HL-60/S4 treated with phorbol 12-myristate 13-acetate at 8.2 ng/mL for 4 days and 3 days (cell line): ENCODE data around the gene ATP5F1D.

Experiments
- in situ Hi-C: fragments of 300-500 bp; cut with MboI; formaldehyde crosslinking; loops from 2 replicates; pipeline ENCODE4 v1.15.0; 2022; ENCODE audit warnings: low sequenced_read_pairs

Gene ATP5F1D

DNA sequence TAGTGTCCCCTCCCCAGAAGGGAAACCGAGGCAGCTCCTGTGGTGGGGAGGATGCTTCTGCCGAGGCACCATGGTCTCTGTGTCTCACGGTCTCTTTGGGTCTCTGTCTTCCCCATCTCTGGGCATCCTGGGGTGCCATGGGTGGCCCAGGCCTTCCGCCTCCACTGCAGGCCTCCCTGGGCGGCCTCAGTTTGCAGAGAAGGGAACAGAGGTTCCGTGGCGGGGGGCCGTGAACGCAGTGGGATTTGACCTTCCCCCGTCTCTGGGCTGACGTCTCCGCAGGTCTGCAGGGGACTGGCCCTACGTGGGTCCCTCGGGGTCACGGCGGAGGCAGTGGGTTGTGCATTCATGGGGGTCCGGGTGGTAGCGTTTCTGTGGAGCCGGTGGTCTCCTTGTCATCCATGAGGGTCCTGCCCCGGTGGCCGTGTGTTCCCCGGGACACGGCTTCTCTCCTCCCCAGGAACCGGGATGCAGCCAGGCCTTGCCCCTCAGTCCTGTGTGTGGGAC lies 48.7 kb downstream of the ATP5F1D start:
- in situ Hi-C loops, result no loop called here

DNA sequence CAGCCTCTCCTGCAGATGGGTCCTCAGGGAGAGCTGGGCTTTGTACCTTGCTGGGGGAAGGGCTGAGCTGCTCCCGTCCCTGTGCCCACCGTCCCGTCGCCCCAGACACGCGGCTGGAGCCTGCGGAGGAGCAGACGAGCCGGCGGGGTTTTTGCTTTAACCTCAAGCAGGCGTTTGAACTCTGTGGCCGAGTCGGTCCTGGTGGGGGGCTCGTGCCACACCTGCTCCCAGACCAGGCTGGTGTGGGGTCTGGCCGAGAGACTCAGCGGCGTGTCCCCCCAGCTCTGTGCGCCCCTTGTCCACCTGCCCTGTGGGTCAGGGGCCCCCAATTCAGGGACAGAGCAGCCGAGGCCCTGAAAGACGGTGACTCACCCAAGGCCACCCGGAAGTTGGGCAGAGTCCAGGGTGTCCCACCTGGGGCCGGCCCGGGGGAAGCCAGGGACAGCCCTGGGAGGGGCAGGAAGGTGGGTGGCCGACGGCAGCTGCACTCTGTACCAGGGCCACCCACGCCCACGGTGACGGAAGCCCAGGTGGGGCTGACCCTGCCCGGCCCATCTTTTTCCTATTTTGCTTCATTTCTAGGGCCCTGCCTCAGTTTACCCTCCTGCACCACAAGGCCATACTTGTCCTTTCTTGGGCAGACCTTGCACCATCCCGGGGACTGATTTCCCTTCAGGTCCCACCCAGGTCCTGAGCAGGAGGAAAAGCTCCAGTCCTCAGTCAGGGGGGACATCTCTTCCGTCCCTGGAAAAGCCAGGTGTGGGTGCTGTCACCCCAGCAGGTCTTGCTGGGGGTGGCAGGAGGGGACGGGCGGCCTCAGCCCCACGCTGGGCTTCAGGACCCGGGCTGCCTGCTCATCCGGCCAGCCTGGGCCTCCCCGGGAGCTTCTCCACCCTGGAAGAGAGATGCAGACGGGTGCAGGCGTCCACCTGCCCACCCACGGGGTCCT lies 49.4 kb downstream of the ATP5F1D start:
- in situ Hi-C loops, result no loop called here

DNA sequence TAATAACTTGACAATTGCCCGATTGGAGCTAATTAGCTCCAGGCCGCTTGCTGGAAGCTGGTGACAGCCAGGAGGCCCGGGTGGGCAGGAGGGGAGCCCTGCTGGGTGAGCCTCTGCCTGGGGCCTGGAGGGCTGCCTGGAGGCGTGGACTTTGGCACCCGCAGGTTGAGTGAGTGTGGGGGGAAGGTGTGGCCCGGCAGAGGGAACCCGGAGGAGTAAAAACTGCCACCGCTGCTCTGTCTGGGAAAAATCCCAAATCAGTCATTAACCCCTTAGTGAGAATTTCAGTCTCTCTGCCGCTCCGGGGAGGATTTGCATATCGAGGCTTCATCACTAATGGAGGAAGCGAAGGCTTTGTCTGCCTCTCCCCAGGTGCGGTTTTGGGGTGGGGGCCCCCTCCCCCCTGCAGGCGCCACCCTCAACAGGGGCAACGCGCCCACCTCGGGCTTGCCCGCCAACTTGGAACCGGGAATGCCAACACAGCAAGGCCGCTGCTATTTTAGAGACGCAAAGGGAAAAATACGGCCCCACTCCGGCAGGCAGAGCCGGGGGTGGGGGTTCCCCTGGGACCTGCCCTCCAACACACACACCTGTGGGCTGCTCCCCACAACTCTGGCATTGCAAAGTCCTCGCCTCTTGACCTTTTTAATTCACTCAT lies 50.3 kb downstream of the ATP5F1D start:
- in situ Hi-C loops, result no loop called here

DNA sequence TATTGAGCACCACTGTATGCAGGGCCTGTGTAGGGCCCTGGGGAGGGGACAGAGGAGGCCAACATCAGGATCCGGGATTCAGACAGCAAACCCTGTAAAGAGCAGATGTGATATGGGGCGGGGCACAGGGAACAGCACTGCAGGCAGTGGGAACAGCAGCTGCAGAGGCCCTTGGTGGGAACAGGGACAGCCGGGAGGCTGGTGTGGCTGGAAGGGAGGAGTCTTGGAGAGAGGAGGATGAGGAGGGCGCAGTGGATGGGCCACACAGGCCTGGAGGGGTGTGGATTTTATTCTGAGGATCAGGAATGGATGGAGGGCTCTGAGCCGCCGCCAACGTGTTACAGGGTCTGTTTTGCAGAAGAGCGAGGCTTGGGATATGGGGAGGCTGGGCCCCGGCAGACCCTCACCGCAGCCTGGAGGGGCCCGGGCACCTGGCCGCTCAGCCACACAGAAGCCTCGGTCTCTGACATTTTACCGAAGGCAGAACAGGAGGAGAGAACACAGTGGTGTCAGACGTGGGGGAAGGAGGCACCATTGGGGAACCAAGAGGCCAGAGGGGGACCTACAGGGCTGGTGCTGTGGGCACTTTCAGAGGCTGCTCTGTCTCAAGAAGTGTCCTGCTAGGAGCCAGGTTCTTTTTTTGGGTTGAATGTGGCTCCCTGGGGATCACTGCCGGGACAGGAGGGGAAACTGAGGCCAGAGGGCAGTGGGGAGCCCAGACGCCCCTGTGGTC lies 51.0 kb downstream of the ATP5F1D start:
- in situ Hi-C loops, result no loop called here

DNA sequence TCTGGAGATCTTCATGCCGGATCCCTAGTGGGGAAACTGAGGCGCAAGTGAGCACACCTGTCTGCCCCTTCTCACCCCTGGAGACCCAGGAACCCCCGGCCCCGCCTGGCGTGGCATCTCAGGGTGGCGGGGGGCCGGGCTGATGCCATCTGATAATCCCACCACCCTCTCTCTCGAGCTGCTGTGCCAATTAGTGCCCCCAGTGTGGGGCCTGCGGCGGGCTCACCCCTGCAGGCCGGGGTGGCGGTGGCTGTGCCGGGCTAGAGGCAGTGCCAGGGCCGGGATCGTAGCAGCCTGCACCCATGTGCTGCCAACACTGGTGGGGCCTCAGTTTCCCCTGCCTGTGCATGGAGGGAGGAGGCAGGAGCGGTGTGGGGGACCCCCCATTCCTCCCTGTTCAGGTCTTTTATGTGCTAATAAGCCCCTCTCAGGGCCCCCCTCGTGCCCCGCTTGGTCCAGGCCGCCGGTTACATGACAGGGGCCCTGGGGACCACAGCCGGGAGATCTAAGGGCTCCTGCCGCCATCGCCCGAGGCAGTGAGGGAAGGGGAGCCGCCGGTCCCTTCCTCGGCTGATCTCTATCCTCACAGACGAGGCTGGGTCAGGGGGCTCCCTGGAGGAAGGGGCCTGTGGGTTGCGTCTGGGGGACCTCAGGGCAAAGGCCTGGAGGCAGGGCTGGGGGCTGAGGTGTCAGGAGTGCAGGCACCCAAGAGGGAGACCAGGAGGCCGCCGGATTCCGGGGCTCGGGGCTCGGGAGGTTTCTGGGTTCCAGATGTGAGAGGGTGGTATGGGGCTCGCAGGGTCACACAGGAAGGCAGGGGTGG lies 52.4 kb downstream of the ATP5F1D start:
- in situ Hi-C loops, result no loop called here
